CD4-positive, alpha-beta T cell treated with Interleukin-21 for 1 hour (primary cell): ENCODE data around the gene TOGARAM2.
"Not testable (repeated sequence)": the region's sequence is repeated elsewhere in the genome, so short reads cannot be mapped to it uniquely, and the experiment has no call there.

ENCODE experiments used
- DNase-seq: peaks from one replicate; pipeline ENCODE4 v3.0.0-alpha.2; 2020

The TOGARAM2 gene

DNA sequence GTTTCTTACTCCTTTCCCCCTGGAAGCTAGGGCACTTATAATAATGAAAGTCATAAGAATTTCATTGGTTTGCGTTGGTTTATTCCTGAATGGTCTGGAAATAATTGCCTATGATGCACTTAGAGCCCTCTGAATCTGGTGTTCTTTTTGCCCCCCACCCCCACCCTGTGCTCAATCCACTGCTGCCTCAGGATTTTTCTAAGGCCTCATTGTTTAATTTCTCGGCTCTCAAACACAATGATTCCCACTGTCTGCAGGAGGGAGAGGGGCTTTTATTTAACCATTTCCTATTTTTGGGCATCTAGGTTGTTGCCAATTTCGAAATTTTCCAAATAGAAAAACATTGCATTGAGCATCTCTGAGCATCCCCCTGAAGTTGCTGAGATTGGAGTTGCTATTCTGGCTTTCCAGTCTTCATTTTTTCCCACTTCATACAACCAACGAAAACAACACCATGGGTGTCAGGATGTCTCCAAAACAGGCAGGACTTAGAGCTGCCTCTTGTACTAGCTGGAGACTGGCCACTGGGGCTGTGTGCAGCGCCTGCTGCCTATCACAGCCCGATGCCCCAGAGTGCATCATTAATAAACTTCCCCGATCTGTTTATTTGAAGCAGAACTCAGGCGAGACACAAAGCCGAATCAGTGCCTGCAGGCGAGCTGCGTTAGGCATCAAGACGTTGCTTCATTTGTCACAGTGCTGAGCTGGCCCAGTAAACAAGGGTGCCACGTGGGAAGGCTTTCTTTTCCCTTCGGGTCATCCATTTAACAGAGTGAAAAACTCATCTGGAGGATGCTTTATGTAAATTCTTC is 95.0 kb downstream of the TOGARAM2 start:
- no peak for DNase-seq

DNA sequence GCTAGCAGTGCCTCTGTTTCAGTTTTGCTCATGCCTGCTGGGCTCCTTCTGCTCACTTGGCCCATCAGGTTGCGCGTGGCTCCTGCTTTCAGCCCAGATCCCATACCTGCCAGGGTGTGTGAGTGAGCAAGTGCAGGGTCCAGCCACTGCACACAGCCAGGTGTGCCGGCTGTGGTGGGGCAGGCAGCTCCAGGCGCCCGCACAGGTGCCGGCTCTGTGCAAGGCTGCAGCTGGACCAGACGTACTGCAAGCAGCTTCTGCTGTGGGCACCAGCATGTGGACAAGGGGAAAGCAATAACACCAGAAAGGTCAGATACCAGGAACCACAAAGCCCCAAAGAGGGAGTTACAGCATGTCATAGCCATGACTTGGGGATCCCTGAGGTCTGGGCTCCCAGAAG is 98.8 kb downstream of the TOGARAM2 start:
- DNase-seq = no peak

DNA sequence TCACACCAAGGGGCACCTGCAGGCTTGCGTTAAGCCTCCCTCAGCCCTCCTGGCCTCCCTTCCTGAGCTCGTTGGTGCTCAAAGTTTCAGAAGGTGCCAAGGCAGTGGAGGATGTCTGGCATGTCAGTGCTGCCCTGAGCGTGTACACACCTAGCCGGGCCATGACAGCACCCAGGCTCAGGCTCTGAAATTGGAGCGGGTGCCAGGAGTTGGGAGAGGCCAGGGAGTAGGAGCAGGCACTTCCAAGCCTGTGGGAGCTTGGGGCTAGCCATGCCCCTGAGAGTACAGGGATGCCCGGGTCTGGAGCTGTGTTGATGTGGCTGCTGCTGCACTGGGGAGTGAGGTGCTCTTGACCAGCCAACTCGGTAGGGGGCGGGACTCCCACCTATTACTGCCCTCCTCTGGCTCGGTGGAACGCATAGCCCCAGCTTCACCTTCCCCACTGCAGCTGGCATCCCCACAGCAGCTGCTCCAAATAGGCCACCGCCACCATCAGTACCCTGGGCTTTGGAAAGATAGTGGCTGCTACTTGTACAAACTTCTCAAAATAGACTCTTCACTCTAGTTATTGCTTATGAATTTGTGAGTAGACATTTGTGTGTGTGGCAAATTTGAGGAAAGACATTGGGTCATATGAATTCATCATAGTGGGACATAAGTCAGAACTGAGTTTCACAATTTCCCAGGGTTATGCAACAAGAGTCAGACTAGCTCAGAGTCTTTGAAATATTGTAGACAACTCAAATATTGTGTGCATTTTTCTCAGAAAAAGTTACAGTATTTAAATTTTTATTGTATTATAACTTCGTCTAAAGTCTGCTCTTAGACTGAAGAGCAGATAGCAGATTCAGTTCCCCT is 100.0 kb downstream of the TOGARAM2 start:
- no peak for DNase-seq

DNA sequence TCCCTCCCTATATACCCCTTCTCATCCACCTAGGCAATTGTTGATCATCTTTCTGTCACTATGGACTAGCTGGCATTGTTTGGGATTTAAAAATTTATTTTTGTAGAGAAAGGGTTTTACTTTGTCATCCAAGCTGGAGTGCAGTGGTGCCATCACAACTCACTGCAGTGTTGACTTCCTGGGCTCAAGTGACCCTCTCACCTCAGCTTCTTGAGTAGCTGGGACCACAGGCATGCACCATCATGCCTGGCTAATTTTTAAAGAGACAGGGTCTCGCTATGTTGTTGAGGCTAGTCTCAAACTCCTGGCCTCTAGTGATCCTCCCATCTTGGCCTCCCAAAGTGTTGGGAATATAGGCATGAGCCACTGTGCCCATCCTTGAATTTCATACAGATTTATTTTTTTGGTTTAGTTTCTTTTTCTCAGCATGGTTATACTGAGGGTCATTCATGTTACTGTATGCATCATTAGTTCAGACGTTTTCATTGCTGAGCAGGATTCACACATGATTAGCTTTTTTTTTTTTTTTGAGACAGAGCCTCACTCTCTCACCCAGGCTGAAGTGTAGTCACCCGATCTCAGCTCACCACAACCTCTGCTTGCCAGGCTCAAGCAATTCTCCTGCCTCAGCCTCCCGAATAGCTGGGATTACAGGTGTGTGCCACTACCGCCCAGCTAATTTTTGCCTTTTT is 101.9 kb downstream of the TOGARAM2 start:
- DNase-seq = no peak

DNA sequence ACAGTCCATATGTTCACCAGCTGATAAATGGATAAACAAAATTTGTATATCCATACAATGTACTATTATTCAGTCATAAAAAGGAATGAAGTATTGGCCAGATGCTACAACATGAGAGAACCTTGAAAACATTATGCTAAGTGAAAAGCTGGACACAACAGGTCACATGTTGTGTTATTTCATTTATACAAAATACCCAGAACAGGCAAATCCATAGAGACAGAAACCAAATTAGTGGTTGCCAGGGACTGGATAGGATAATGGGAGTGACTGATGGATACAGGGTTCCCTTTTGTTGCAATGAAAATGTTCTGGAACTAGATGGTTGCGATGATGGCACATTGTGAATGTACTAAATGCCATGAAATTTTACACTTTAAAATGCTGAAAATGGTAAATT is 103.5 kb downstream of the TOGARAM2 start:
- DNase-seq = no peak

DNA sequence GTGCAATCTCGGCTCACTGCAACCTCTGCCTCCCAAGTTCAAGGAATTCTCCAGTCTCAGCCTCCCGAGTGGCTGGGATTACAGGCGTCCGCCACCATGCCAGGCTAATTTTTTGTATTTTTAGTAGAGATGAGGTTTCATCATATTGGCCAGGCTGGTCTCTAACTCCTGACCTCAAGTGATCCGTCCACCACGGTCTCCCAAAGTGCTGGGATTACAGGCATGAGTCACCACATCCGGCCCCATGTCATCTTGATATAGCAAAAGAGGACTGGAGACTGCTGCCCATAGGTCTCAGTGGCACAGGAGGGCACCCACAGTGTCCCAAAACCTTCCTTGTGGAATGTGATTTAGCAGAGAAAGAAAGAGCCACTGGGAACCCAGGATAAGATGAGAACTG is 109.2 kb downstream of the TOGARAM2 start:
- not testable (repeated sequence) for DNase-seq

DNA sequence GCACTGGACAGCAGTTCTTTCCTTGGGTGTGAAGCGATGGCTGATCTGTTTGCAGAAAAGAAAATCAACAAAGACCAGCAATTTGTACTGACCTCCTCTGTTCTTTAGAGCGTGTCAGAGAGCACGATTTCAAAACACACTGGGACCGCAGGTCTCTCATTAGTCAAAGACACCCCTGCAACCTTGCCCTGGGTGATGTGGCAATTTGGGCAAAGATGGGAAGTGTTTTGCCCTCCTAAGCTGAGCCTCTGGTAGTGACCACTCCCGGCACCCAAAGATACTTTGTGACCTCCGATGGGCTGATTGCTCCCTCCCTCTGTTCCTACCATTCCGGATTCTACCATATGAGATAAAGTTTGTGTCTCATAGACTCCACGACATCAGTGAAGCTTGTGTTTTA is 115.9 kb downstream of the TOGARAM2 start:
- no peak for DNase-seq

DNA sequence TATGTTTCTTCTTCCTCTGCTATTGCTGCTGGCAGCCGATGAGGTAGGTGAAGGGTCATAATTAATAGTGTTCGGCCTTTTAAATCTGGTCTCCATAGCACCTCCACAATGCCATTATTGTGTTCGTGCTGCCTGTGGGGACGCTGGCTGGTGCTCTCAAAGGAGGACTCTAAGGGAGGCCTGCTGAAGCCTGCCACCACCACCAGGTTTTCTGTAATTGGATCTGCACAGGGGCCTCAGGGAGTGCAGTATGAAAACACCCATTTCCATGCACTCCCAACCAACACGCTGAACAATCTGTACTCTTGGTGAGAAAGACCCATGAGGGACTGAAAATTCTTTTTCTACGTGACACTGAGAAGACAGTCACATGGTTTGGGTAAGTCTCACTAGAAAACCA is 116.5 kb downstream of the TOGARAM2 start:
- DNase-seq = no peak

DNA sequence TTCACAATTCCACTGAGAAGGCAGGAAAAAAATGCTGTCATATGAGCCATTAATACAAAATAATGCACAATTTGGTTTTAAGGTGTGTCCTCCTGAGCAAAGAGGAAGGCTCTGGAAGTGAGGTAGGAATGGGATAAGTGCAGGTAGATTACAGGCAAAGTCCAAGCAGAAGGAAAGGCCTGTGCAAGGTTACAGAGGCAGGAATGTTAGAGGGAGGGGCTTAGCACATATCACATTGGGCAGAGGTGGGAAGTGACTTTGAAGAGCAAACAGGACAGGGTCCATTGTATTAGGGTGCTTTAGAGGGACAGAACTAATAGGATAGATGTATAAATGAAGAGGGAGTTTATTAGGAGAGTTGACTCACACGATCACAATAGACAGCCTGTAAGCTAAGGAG is 119.5 kb downstream of the TOGARAM2 start:
- no peak for DNase-seq
